Measurements from ENCODE around the gene TMEM238L.

The TMEM238L gene

GRCh38 chr17:10787306-10788045 is 16.4 kb downstream of the TMEM238L start:
- Histone ChIP-seq H3K9me3 (ENCODE audit: control insufficient read depth, insufficient read depth, low read length) (no peaks in the 10 kb centered on the region), H3K4me3 (ENCODE audit: low read depth, low read length) (no peak overlapping the region), H3K36me3 (ENCODE audit: control insufficient read depth, insufficient read depth, low read length) (no peaks in the 10 kb centered on the region), H3K27me3 (ENCODE audit: control insufficient read depth, insufficient read depth, low read length) (no peaks in the 10 kb centered on the region), H3K4me1 (ENCODE audit: control insufficient read depth, insufficient read depth, low read length) (peaks cover 17% of the 10 kb centered on the region), H3K9ac (ENCODE audit: low read depth, low read length) (no peak overlapping the region)

- Histone ChIP-seq H3K27me3 (ENCODE audit: control insufficient read depth, insufficient read depth, low read length) (no peaks in the 10 kb centered on the region), H3K36me3 (ENCODE audit: control insufficient read depth, insufficient read depth, low read length) (no peaks in the 10 kb centered on the region), H3K9ac (ENCODE audit: low read depth, low read length) (no peak overlapping the region), H3K4me1 (ENCODE audit: control insufficient read depth, insufficient read depth, low read length) (peaks cover 17% of the 10 kb centered on the region), H3K4me3 (ENCODE audit: low read depth, low read length) (no peak overlapping the region), H3K9me3 (ENCODE audit: control insufficient read depth, insufficient read depth, low read length) (no peaks in the 10 kb centered on the region)
Measured at GRCh38 chr17:10785295-10785694, 18.6 kb downstream of the TMEM238L start.

GRCh38 chr17:10779609-10780008 is 24.3 kb downstream of the TMEM238L start:
- no peaks in the 10 kb centered on the region for H3K36me3 ChIP-seq (ENCODE audit: control insufficient read depth, insufficient read depth, low read length)
- peaks cover 6% of the 10 kb centered on the region for H3K4me1 ChIP-seq (ENCODE audit: control insufficient read depth, insufficient read depth, low read length)
- no peaks in the 10 kb centered on the region for H3K9me3 ChIP-seq (ENCODE audit: control insufficient read depth, insufficient read depth, low read length)
- H3K27me3 ChIP-seq (ENCODE audit: control insufficient read depth, insufficient read depth, low read length) = no peaks in the 10 kb centered on the region
- no peak overlapping the region for H3K9ac ChIP-seq (ENCODE audit: low read depth, low read length)
- no peak overlapping the region for H3K4me3 ChIP-seq (ENCODE audit: low read depth, low read length)

GRCh38 chr17:10777890-10778289 is 26.0 kb downstream of the TMEM238L start:
- Histone ChIP-seq H3K4me3 (ENCODE audit: low read depth, low read length) (no peak overlapping the region), H3K27me3 (ENCODE audit: control insufficient read depth, insufficient read depth, low read length) (no peaks in the 10 kb centered on the region), H3K4me1 (ENCODE audit: control insufficient read depth, insufficient read depth, low read length) (no peaks in the 10 kb centered on the region)

GRCh38 chr17:10777131-10777807 is 26.6 kb downstream of the TMEM238L start:
- Histone ChIP-seq H3K9ac (ENCODE audit: low read depth, low read length) (no peak overlapping the region), H3K4me1 (ENCODE audit: control insufficient read depth, insufficient read depth, low read length) (no peaks in the 10 kb centered on the region), H3K36me3 (ENCODE audit: control insufficient read depth, insufficient read depth, low read length) (no peaks in the 10 kb centered on the region), H3K4me3 (ENCODE audit: low read depth, low read length) (no peak overlapping the region), H3K27me3 (ENCODE audit: control insufficient read depth, insufficient read depth, low read length) (no peaks in the 10 kb centered on the region), H3K9me3 (ENCODE audit: control insufficient read depth, insufficient read depth, low read length) (peaks cover 1% of the 10 kb centered on the region)

More at GRCh38 chr17:10777890-10778289, 26.0 kb downstream of the TMEM238L start:
- Histone ChIP-seq H3K9ac (ENCODE audit: low read depth, low read length) (no peak overlapping the region), H3K36me3 (ENCODE audit: control insufficient read depth, insufficient read depth, low read length) (no peaks in the 10 kb centered on the region), H3K9me3 (ENCODE audit: control insufficient read depth, insufficient read depth, low read length) (no peaks in the 10 kb centered on the region)

GRCh38 chr17:10776381-10776780 is 27.5 kb downstream of the TMEM238L start:
- Histone ChIP-seq H3K36me3 (ENCODE audit: control insufficient read depth, insufficient read depth, low read length) (no peaks in the 10 kb centered on the region), H3K4me3 (ENCODE audit: low read depth, low read length) (no peak overlapping the region), H3K4me1 (ENCODE audit: control insufficient read depth, insufficient read depth, low read length) (no peaks in the 10 kb centered on the region), H3K27me3 (ENCODE audit: control insufficient read depth, insufficient read depth, low read length) (no peaks in the 10 kb centered on the region), H3K9ac (ENCODE audit: low read depth, low read length) (no peak overlapping the region), H3K9me3 (ENCODE audit: control insufficient read depth, insufficient read depth, low read length) (peaks cover 4% of the 10 kb centered on the region)

- Histone ChIP-seq H3K9ac (ENCODE audit: low read depth, low read length) (no peak overlapping the region), H3K9me3 (ENCODE audit: control insufficient read depth, insufficient read depth, low read length) (peaks cover 4% of the 10 kb centered on the region), H3K4me1 (ENCODE audit: control insufficient read depth, insufficient read depth, low read length) (no peaks in the 10 kb centered on the region), H3K4me3 (ENCODE audit: low read depth, low read length) (no peak overlapping the region), H3K36me3 (ENCODE audit: control insufficient read depth, insufficient read depth, low read length) (no peaks in the 10 kb centered on the region), H3K27me3 (ENCODE audit: control insufficient read depth, insufficient read depth, low read length) (no peaks in the 10 kb centered on the region)
Measured at GRCh38 chr17:10775740-10776356, 28.1 kb downstream of the TMEM238L start.

GRCh38 chr17:10775058-10775457 is 28.8 kb downstream of the TMEM238L start:
- Histone ChIP-seq H3K4me3 (ENCODE audit: low read depth, low read length) (no peak overlapping the region), H3K4me1 (ENCODE audit: control insufficient read depth, insufficient read depth, low read length) (no peaks in the 10 kb centered on the region), H3K36me3 (ENCODE audit: control insufficient read depth, insufficient read depth, low read length) (no peaks in the 10 kb centered on the region), H3K9me3 (ENCODE audit: control insufficient read depth, insufficient read depth, low read length) (peaks cover 4% of the 10 kb centered on the region), H3K9ac (ENCODE audit: low read depth, low read length) (no peak overlapping the region), H3K27me3 (ENCODE audit: control insufficient read depth, insufficient read depth, low read length) (no peaks in the 10 kb centered on the region)

- H3K9me3 ChIP-seq (ENCODE audit: control insufficient read depth, insufficient read depth, low read length) = peaks cover 4% of the 10 kb centered on the region
Measured at GRCh38 chr17:10773391-10773790, 30.5 kb downstream of the TMEM238L start.

GRCh38 chr17:10772425-10773380 is 31.2 kb downstream of the TMEM238L start:
- no peaks in the 10 kb centered on the region for H3K36me3 ChIP-seq (ENCODE audit: control insufficient read depth, insufficient read depth, low read length)
- peaks cover 4% of the 10 kb centered on the region for H3K9me3 ChIP-seq (ENCODE audit: control insufficient read depth, insufficient read depth, low read length)
- H3K4me3 ChIP-seq (ENCODE audit: low read depth, low read length) = no peak overlapping the region
- no peaks in the 10 kb centered on the region for H3K4me1 ChIP-seq (ENCODE audit: control insufficient read depth, insufficient read depth, low read length)
- no peaks in the 10 kb centered on the region for H3K27me3 ChIP-seq (ENCODE audit: control insufficient read depth, insufficient read depth, low read length)
- no peak overlapping the region for H3K9ac ChIP-seq (ENCODE audit: low read depth, low read length)

More at GRCh38 chr17:10773391-10773790, 30.5 kb downstream of the TMEM238L start:
- H3K4me1 ChIP-seq (ENCODE audit: control insufficient read depth, insufficient read depth, low read length) = no peaks in the 10 kb centered on the region
- no peak overlapping the region for H3K9ac ChIP-seq (ENCODE audit: low read depth, low read length)
- H3K36me3 ChIP-seq (ENCODE audit: control insufficient read depth, insufficient read depth, low read length) = no peaks in the 10 kb centered on the region
- no peaks in the 10 kb centered on the region for H3K27me3 ChIP-seq (ENCODE audit: control insufficient read depth, insufficient read depth, low read length)
- no peak overlapping the region for H3K4me3 ChIP-seq (ENCODE audit: low read depth, low read length)

- Histone ChIP-seq H3K27me3 (ENCODE audit: control insufficient read depth, insufficient read depth, low read length) (no peaks in the 10 kb centered on the region), H3K9ac (ENCODE audit: low read depth, low read length) (no peak overlapping the region)
Measured at GRCh38 chr17:10771148-10771547, 32.8 kb downstream of the TMEM238L start.

More at GRCh38 chr17:10771148-10771547, 32.8 kb downstream of the TMEM238L start:
- Histone ChIP-seq H3K4me3 (ENCODE audit: low read depth, low read length) (no peak overlapping the region), H3K36me3 (ENCODE audit: control insufficient read depth, insufficient read depth, low read length) (no peaks in the 10 kb centered on the region), H3K9me3 (ENCODE audit: control insufficient read depth, insufficient read depth, low read length) (peaks cover 4% of the 10 kb centered on the region), H3K4me1 (ENCODE audit: control insufficient read depth, insufficient read depth, low read length) (no peaks in the 10 kb centered on the region)
